Measurements from ENCODE around the gene NOTCH3. TPM values are rescaled to one million over a fixed set of nuclear protein-coding genes. Genes with fewer than 3 reads are reported as not detected.
A peak's percentile ranks its signal among the peaks of the same experiment; 100 is the strongest.

Gene NOTCH3
- total RNA-seq, 2 donors from 2014 or later = 289 to 448 TPM

DNA sequence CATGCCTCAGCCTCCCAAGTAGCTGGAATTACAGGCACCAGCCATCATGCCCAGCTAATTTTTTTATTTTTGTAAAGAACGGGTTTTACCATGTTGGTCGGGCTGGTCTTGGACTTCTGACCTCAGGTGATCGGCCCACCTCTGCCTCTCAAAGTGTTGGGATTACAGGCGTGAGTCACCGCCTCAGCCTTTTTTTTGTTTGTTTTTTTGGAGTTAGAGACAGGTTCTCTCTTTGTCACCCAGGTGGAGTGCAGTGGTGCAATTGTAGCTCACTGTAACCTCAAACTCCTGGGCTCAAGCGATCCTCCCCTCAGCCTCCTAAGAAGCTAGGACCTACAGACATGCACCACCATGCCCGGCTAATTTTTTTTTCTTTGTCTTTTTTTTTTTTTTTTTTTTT, 15.6 kb upstream of the NOTCH3 start:
- no peak overlapping the region for H3K4me3 ChIP-seq
- no peak for ATAC-seq (ENCODE audit: insufficient number of reproducible peaks, low FRiP score, low read depth)

GRCh38 chr19:15213715-15214381, 13.1 kb upstream of the NOTCH3 start:
- H3K27ac ChIP-seq = peak overlapping the region; percentile 62
- H3K27me3 ChIP-seq (replicated peaks; ENCODE audit: insufficient read depth) = no peaks in the 10 kb centered on the region
- H3K9me3 ChIP-seq = no peaks in the 10 kb centered on the region
- ATAC-seq (ENCODE audit: insufficient number of reproducible peaks, low FRiP score, low read depth) (peak; percentile 47), DNase-seq (ENCODE audit: low spot score) (peak; percentile 83)
- peak overlapping the region; percentile 28 for H3K4me3 ChIP-seq
- TF ChIP-seq, protein P1, sequence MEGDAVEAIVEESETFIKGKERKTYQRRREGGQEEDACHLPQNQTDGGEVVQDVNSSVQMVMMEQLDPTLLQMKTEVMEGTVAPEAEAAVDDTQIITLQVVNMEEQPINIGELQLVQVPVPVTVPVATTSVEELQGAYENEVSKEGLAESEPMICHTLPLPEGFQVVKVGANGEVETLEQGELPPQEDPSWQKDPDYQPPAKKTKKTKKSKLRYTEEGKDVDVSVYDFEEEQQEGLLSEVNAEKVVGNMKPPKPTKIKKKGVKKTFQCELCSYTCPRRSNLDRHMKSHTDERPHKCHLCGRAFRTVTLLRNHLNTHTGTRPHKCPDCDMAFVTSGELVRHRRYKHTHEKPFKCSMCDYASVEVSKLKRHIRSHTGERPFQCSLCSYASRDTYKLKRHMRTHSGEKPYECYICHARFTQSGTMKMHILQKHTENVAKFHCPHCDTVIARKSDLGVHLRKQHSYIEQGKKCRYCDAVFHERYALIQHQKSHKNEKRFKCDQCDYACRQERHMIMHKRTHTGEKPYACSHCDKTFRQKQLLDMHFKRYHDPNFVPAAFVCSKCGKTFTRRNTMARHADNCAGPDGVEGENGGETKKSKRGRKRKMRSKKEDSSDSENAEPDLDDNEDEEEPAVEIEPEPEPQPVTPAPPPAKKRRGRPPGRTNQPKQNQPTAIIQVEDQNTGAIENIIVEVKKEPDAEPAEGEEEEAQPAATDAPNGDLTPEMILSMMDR (IDR thresholded peaks at IDR 0.05) = no peak
- H3K4me1 ChIP-seq (ENCODE audit: control insufficient read depth in 1 of 2, low read depth in 2 of 2) = peaks cover 17 to 58% of the 10 kb centered on the region in 2 donors
- no peaks in the 10 kb centered on the region for H3K36me3 ChIP-seq

More for the DNA sequence above, 15.6 kb upstream of the NOTCH3 start:
- peaks cover 4 to 34% of the 10 kb centered on the region in 2 donors for H3K4me1 ChIP-seq (ENCODE audit: control insufficient read depth in 1 of 2, low read depth in 2 of 2)
- TF ChIP-seq, protein P1 (IDR thresholded peaks at IDR 0.05) = no peak
- H3K36me3 ChIP-seq = no peaks in the 10 kb centered on the region
- H3K9me3 ChIP-seq = no peaks in the 10 kb centered on the region
- DNase-seq (ENCODE audit: low spot score) = no peak
- no peak overlapping the region for H3K27ac ChIP-seq
- no peaks in the 10 kb centered on the region for H3K27me3 ChIP-seq (replicated peaks; ENCODE audit: insufficient read depth)

DNA sequence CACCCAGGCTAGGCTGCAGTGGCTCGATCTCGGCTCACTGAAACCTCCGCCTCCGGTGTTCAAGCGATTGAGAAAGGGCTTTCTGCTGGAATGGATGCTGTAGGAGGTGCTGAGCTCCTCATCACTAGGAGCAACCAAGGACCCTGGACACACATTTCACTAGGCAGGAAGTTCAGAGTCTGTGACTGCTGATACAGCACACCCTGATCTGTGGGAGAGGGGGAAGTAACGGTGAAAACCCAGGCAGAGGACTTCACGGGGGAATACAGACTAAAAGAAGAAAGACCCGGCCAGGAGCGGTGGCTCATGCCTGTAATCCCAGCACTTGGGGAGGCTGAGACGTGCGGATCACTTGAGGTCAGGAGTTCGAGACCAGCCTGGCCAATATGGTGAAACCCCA, 11.9 kb upstream of the NOTCH3 start:
- no peaks in the 10 kb centered on the region for H3K27me3 ChIP-seq (replicated peaks; ENCODE audit: insufficient read depth)
- peak overlapping the region; percentile 62 for H3K27ac ChIP-seq
- DNase-seq (ENCODE audit: low spot score) (no peak), ATAC-seq (ENCODE audit: insufficient number of reproducible peaks, low FRiP score, low read depth) (no peak)
- H3K36me3 ChIP-seq = no peaks in the 10 kb centered on the region
- peaks cover 17 to 58% of the 10 kb centered on the region in 2 donors for H3K4me1 ChIP-seq (ENCODE audit: control insufficient read depth in 1 of 2, low read depth in 2 of 2)
- no peak overlapping the region for H3K4me3 ChIP-seq
- no peaks in the 10 kb centered on the region for H3K9me3 ChIP-seq
- TF ChIP-seq, protein P1 (IDR thresholded peaks at IDR 0.05) = no peak

GRCh38 chr19:15210323-15210781, 9.6 kb upstream of the NOTCH3 start:
- H3K9me3 ChIP-seq = no peaks in the 10 kb centered on the region
- peak; percentile 85 for DNase-seq (ENCODE audit: low spot score)
- H3K4me1 ChIP-seq (ENCODE audit: control insufficient read depth in 1 of 2, low read depth in 2 of 2) = peaks cover 17 to 55% of the 10 kb centered on the region in 2 donors
- no peak overlapping the region for H3K4me3 ChIP-seq
- no peaks in the 10 kb centered on the region for H3K36me3 ChIP-seq
- TF ChIP-seq, protein P1 (IDR thresholded peaks at IDR 0.05) = no peak
- H3K27me3 ChIP-seq (replicated peaks; ENCODE audit: insufficient read depth) = no peaks in the 10 kb centered on the region
- peak; percentile 27 for ATAC-seq (ENCODE audit: insufficient number of reproducible peaks, low FRiP score, low read depth)
- H3K27ac ChIP-seq = peak overlapping the region; percentile 79 to 84

DNA sequence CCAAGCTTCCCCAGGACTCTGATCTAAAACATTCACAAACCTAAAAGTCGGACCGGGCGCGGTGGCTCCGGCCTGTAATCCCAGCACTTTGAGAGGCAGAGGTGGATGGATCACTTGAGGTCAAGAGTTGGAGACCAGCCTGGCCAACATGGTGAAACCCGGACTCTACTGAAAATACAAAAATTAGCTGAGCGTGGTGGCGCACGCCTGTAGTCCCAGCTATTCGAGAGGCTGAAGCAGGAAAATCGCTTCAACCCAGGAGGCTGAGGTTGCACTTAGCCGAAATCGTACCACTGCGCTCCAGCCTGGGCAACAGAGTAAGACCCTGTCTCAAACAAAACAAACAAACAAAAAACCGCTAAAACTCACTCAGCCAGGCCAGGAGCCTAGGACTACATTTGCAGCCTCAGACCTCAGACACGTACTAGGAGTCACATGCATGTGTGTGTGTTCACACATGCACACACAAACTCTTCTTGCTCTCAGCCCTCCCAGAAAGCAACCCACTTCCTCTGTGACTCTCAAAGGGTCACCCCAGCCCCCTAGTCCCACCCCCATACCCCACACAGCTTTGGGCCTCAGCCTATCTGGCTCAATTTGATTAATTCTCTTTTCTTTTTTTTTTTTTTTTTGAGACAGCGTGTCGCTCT, 704 bp upstream of the NOTCH3 start:
- no peak for DNase-seq (ENCODE audit: low spot score)
- peak overlapping the region; percentile 90 for H3K4me3 ChIP-seq

More for the DNA sequence above, 704 bp upstream of the NOTCH3 start:
- ATAC-seq (ENCODE audit: insufficient number of reproducible peaks, low FRiP score, low read depth) = no peak
- H3K9me3 ChIP-seq = no peaks in the 10 kb centered on the region
- no peaks in the 10 kb centered on the region for H3K27me3 ChIP-seq (replicated peaks; ENCODE audit: insufficient read depth)
- TF ChIP-seq, protein P1 (IDR thresholded peaks at IDR 0.05) = no peak
- H3K27ac ChIP-seq = peak overlapping the region in 1 of 2 donors; percentile 53
- H3K4me1 ChIP-seq (ENCODE audit: control insufficient read depth in 1 of 2, low read depth in 2 of 2) = peaks cover 9 to 31% of the 10 kb centered on the region in 2 donors
- peaks cover 4% of the 10 kb centered on the region for H3K36me3 ChIP-seq
